K562 (cell line): ENCODE data around the gene PAAF1.

Experiments used
- GATA2 ChIP-seq: sonication (generic); formaldehyde crosslinking; IDR thresholded peaks from 2 replicates; pipeline ENCODE4 v1.4.0; 2020; ENCODE audit warnings: mild to moderate bottlenecking, missing genetic modification reagents
- POLR2A ChIP-seq: fragments of 450-650 bp; conservative IDR thresholded peaks from 2 replicates; pipeline ENCODE4 v1.6.1; 2016
- TAF7 ChIP-seq: fragments of 450-650 bp; IDR thresholded peaks from 2 replicates; pipeline ENCODE4 v1.6.1; 2016; ENCODE audit warnings: missing genetic modification characterization, missing compliant biosample characterization
- ZFX ChIP-seq: sonication (generic); formaldehyde crosslinking; IDR thresholded peaks from 2 replicates; pipeline ENCODE4 v1.8.0; 2022; ENCODE audit warnings: mild to moderate bottlenecking, missing genetic modification reagents, moderate library complexity
- ZNF766 ChIP-seq: fragments of 200-800 bp; sonication (Bioruptor generic); conservative IDR thresholded peaks from 2 replicates; pipeline ENCODE4 v1.6.1; 2016; ENCODE audit warnings: missing genetic modification characterization, missing compliant biosample characterization
- TF ChIP-seq, protein P1 (sequence below): fragments of 200-600 bp; sonication (generic); IDR thresholded peaks from one replicate; pipeline ENCODE4 v1.6.1; 2012; ENCODE audit warnings: mild to moderate bottlenecking, low read depth, low read length, inconsistent platforms

DNA sequence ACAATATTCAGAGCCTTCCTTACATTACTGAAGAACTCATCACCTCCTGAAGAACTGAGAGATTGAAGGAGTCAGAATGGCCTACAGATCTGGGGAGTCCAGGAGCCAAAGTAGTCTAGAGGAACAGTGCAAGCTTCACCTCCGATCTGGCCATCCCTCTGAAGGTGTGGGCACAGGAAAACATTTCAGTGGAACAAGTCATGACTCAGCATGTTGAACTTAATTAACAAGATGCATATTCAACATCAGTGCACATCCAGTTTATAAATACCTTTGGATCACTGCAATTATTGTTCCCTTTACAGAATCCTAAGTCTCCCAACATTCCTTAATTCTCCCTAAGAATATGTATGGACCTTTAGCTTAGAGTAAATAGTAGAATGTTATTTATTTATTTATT lies 25.5 kb downstream of the PAAF1 start:
- no peak for TF ChIP-seq POLR2A
- TF ChIP-seq TAF7 (tag) = no peak
- no peak for TF ChIP-seq ZFX
- TF ChIP-seq ZNF766 (CRISPR knock-in tag) = no peak
- TF ChIP-seq GATA2 (CRISPR knock-in tag) = no peak
- TF ChIP-seq, protein P1, sequence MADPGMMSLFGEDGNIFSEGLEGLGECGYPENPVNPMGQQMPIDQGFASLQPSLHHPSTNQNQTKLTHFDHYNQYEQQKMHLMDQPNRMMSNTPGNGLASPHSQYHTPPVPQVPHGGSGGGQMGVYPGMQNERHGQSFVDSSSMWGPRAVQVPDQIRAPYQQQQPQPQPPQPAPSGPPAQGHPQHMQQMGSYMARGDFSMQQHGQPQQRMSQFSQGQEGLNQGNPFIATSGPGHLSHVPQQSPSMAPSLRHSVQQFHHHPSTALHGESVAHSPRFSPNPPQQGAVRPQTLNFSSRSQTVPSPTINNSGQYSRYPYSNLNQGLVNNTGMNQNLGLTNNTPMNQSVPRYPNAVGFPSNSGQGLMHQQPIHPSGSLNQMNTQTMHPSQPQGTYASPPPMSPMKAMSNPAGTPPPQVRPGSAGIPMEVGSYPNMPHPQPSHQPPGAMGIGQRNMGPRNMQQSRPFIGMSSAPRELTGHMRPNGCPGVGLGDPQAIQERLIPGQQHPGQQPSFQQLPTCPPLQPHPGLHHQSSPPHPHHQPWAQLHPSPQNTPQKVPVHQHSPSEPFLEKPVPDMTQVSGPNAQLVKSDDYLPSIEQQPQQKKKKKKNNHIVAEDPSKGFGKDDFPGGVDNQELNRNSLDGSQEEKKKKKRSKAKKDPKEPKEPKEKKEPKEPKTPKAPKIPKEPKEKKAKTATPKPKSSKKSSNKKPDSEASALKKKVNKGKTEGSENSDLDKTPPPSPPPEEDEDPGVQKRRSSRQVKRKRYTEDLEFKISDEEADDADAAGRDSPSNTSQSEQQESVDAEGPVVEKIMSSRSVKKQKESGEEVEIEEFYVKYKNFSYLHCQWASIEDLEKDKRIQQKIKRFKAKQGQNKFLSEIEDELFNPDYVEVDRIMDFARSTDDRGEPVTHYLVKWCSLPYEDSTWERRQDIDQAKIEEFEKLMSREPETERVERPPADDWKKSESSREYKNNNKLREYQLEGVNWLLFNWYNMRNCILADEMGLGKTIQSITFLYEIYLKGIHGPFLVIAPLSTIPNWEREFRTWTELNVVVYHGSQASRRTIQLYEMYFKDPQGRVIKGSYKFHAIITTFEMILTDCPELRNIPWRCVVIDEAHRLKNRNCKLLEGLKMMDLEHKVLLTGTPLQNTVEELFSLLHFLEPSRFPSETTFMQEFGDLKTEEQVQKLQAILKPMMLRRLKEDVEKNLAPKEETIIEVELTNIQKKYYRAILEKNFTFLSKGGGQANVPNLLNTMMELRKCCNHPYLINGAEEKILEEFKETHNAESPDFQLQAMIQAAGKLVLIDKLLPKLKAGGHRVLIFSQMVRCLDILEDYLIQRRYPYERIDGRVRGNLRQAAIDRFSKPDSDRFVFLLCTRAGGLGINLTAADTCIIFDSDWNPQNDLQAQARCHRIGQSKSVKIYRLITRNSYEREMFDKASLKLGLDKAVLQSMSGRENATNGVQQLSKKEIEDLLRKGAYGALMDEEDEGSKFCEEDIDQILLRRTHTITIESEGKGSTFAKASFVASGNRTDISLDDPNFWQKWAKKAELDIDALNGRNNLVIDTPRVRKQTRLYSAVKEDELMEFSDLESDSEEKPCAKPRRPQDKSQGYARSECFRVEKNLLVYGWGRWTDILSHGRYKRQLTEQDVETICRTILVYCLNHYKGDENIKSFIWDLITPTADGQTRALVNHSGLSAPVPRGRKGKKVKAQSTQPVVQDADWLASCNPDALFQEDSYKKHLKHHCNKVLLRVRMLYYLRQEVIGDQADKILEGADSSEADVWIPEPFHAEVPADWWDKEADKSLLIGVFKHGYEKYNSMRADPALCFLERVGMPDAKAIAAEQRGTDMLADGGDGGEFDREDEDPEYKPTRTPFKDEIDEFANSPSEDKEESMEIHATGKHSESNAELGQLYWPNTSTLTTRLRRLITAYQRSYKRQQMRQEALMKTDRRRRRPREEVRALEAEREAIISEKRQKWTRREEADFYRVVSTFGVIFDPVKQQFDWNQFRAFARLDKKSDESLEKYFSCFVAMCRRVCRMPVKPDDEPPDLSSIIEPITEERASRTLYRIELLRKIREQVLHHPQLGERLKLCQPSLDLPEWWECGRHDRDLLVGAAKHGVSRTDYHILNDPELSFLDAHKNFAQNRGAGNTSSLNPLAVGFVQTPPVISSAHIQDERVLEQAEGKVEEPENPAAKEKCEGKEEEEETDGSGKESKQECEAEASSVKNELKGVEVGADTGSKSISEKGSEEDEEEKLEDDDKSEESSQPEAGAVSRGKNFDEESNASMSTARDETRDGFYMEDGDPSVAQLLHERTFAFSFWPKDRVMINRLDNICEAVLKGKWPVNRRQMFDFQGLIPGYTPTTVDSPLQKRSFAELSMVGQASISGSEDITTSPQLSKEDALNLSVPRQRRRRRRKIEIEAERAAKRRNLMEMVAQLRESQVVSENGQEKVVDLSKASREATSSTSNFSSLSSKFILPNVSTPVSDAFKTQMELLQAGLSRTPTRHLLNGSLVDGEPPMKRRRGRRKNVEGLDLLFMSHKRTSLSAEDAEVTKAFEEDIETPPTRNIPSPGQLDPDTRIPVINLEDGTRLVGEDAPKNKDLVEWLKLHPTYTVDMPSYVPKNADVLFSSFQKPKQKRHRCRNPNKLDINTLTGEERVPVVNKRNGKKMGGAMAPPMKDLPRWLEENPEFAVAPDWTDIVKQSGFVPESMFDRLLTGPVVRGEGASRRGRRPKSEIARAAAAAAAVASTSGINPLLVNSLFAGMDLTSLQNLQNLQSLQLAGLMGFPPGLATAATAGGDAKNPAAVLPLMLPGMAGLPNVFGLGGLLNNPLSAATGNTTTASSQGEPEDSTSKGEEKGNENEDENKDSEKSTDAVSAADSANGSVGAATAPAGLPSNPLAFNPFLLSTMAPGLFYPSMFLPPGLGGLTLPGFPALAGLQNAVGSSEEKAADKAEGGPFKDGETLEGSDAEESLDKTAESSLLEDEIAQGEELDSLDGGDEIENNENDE = no peak
